ENCODE results near the gene PID1. TPM values are rescaled to one million over a fixed set of nuclear protein-coding genes. Genes with fewer than 3 reads are reported as not detected.

Gene PID1, protein sequence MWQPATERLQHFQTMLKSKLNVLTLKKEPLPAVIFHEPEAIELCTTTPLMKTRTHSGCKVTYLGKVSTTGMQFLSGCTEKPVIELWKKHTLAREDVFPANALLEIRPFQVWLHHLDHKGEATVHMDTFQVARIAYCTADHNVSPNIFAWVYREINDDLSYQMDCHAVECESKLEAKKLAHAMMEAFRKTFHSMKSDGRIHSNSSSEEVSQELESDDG
- total RNA-seq = 10 to 100 TPM; 28.5 to 95.4 (median 65.3) TPM
- long read RNA-seq, transcript PID1-203 (3 exons, 2,533 nt) = major isoform, 12 of 21 reads
- long read RNA-seq, partial matches to known transcripts = 1 of 21 reads
- long read RNA-seq, other reads (novel, unspliced or antisense) = 8 of 21 reads

DNA sequence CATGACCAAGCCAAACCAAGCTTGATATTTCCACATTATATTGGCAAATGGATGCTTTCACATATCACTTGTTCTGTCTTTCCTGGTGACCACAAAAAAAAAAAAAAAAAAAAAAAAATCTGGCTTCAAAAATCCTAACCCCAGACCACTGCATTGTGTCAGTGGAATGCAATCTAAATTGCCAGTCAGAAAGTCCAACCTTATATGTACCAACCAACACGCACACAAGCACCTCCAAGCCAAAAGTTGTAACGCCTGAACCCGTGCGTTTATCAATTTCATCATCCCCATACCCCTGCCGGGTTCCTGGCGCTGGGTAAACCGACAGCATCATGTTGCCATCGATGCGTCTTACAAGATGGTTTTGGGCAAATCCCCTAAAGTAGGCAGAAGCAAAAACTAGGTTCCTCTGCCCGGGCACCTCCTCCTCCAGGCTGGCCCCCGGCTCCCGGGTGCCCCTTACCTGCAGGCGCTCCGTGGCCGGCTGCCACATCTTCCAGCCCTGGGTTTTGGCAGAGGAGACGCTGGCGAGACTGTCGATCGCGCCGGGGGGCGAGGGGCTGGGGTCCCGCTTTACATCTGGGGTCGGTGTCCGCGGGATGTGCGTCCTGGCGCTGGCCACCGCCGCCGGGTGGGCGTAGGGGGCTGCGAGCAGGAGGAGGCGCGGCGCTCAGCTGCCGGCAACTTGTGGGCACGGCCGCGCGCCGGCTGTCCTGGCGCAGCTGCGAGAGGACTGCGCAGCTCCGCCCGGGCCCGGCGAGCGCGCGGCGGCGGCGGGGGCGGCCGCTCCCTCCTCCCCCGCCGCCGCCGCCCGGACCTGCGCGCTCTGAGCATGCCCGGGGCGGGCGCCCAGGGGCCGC, at the start of gene PID1:
TSS of gene PID1 (minus strand) at position 737 of the 860 bp plus-strand sequence. CDS start at position 493, 244 bp downstream.
- 5% methylated on average over 21 of the region's 68 CpGs for WGBS (ENCODE audit: insufficient coverage, low coverage, low lambda C conversion rate, missing lambda C conversion rate)
- no peaks in the 10 kb centered on the region for H3K9me3 ChIP-seq
- intact Hi-C loops (cut with DNase I) = loop anchor here in 1 of 2 donors (10.0 kb wide), 2 partner anchors 136 to 586 kb away; no protein-coding TSS in a partner anchor
- DNase-seq (peak; percentile 47 to 74 (median 64)), ATAC-seq (peak; percentile 41 to 71 (median 64))
- H3K36me3 ChIP-seq = no peaks in the 10 kb centered on the region
- H3K27ac ChIP-seq = peak within 1 kb of the TSS; percentile 71 to 96 (median 86)
- TF ChIP-seq POLR2A (IDR thresholded peaks at IDR 0.05) = peak; percentile 84
- TF ChIP-seq, protein P1, sequence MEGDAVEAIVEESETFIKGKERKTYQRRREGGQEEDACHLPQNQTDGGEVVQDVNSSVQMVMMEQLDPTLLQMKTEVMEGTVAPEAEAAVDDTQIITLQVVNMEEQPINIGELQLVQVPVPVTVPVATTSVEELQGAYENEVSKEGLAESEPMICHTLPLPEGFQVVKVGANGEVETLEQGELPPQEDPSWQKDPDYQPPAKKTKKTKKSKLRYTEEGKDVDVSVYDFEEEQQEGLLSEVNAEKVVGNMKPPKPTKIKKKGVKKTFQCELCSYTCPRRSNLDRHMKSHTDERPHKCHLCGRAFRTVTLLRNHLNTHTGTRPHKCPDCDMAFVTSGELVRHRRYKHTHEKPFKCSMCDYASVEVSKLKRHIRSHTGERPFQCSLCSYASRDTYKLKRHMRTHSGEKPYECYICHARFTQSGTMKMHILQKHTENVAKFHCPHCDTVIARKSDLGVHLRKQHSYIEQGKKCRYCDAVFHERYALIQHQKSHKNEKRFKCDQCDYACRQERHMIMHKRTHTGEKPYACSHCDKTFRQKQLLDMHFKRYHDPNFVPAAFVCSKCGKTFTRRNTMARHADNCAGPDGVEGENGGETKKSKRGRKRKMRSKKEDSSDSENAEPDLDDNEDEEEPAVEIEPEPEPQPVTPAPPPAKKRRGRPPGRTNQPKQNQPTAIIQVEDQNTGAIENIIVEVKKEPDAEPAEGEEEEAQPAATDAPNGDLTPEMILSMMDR (IDR thresholded peaks at IDR 0.05) = no peak
- no peaks in the 10 kb centered on the region for H3K27me3 ChIP-seq
- H3K4me3 ChIP-seq = peak within 1 kb of the TSS; percentile 56 to 95 (median 84)
- H3K4me1 ChIP-seq = peaks cover 0 to 28% (median 2%) of the 10 kb centered on the region in 4 donors

DNA sequence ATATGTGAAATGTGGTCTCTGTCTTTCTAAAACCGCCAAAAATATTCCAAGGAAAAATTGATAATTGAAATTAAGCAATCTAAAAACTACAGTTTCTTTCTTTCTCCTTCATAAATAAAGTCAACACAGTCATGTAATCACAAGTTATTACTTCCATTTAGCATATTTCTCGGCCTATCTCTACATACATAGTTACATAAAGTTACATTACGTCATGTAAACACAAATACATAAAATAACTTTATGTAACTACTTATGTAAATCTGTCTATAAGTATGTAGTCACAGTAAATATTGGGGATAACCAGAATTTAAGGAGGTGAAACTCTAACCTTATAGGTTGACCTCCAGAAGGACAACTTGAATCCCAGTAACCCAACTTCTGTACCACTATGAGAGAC, 48.5 kb upstream of the PID1 start:
- DNase-seq (no peak), ATAC-seq (no peak)
- Histone ChIP-seq H3K4me1 (no peaks in the 10 kb centered on the region), H3K27me3 (no peaks in the 10 kb centered on the region), H3K9me3 (no peaks in the 10 kb centered on the region), H3K27ac (no peak overlapping the region), H3K36me3 (no peaks in the 10 kb centered on the region), H3K4me3 (no peak overlapping the region)
- intact Hi-C loops (cut with DNase I) = no loop called here
- TF ChIP-seq POLR2A (IDR thresholded peaks at IDR 0.05) = no peak
- TF ChIP-seq, protein P1 (IDR thresholded peaks at IDR 0.05) = no peak
- WGBS (ENCODE audit: insufficient coverage, low coverage, low lambda C conversion rate, missing lambda C conversion rate) = 80% methylated on average over 3 of the region's 3 CpGs

DNA sequence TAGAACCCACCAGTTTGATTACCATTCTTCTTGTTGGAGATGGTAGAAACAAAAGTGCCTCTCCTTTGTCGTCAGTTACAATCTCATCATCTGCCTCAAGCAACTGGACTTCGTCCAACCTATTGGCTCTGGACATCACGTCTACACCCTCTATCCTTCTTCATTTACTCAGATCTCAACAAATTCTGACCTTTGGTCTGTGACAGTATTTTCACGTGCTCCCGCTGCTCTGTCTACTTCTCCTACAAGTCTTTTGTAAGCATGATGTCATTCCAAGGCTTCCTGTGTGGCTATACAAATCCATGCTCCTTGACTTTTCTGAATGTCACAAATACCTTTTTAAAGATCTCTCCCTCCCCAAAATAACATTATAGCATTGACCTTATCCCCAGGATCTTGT, 43.0 kb upstream of the PID1 start:
- no peak overlapping the region for H3K27ac ChIP-seq
- ATAC-seq (no peak), DNase-seq (no peak)
- H3K36me3 ChIP-seq = no peaks in the 10 kb centered on the region
- TF ChIP-seq POLR2A (IDR thresholded peaks at IDR 0.05) = no peak
- TF ChIP-seq, protein P1 (IDR thresholded peaks at IDR 0.05) = no peak
- 56% methylated on average over 5 of the region's 5 CpGs for WGBS (ENCODE audit: insufficient coverage, low coverage, low lambda C conversion rate, missing lambda C conversion rate)
- no peaks in the 10 kb centered on the region for H3K9me3 ChIP-seq
- no peaks in the 10 kb centered on the region for H3K4me1 ChIP-seq
- intact Hi-C loops (cut with DNase I) = no loop called here
- no peaks in the 10 kb centered on the region for H3K27me3 ChIP-seq
- H3K4me3 ChIP-seq = no peak overlapping the region

DNA sequence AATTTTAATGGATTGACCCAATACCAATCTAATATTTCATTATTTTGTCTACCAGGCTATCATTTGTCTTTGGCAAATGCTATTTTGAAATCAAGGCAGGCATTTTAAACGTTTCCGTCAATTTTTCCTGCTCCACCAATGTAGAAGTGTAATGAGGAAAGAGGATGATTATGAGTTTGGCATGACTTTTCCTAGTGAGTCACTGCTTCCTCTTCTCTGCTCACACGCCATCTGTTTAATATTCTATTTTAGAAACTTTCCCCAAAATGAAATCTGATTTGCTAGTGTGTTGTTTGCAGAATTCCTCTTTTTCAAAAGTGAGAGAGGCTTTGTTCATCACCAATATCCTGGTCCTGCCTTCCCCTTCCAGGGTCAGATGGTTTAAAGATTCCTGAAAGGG, 42.5 kb upstream of the PID1 start:
- Histone ChIP-seq H3K4me1 (no peaks in the 10 kb centered on the region), H3K36me3 (no peaks in the 10 kb centered on the region), H3K9me3 (no peaks in the 10 kb centered on the region), H3K4me3 (no peak overlapping the region), H3K27me3 (no peaks in the 10 kb centered on the region), H3K27ac (no peak overlapping the region)
- 41% methylated on average over 3 of the region's 3 CpGs for WGBS (ENCODE audit: insufficient coverage, low coverage, low lambda C conversion rate, missing lambda C conversion rate)
- ATAC-seq (peak in 2 of 4 donors; percentile 39 to 41), DNase-seq (no peak)
- TF ChIP-seq, protein P1 (IDR thresholded peaks at IDR 0.05) = no peak
- TF ChIP-seq POLR2A (IDR thresholded peaks at IDR 0.05) = no peak
- intact Hi-C loops (cut with DNase I) = no loop called here

Data from right lobe of liver (tissue), 6 donors.